ENCODE results near the gene MLANA.

DNA sequence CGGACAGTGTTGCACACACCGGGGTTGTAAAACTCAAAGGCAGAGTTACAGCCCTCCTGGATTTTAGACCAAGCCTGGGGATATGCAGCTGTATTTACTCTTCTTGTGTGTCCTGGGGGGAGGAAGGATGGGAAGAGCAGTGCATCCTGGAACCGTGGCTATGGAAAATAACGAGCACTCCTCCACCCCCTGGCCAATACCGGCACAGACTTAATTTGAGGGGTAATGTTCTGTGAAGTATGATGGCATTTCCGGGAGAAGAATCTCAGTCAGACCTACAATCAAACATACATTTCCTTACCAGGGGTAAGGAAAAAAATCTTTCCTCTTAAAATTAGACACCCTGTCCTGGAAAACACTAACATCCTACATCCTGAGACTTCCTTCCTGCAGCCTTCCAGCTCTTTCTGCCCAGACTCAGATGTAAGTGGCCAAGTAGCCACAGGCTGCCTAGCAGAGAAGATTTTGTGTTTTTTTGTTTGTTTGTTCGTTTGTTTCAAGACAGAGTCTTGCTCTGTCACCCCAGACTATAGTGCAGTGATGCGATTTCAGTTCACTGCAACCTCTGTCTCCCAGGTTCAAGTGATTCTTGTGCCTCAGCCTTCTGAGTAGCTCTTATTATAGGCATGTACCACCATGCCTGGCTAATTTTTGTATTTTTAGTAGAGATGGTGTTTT lies 46.8 kb upstream of the MLANA start:
- TF ChIP-seq, protein P1, sequence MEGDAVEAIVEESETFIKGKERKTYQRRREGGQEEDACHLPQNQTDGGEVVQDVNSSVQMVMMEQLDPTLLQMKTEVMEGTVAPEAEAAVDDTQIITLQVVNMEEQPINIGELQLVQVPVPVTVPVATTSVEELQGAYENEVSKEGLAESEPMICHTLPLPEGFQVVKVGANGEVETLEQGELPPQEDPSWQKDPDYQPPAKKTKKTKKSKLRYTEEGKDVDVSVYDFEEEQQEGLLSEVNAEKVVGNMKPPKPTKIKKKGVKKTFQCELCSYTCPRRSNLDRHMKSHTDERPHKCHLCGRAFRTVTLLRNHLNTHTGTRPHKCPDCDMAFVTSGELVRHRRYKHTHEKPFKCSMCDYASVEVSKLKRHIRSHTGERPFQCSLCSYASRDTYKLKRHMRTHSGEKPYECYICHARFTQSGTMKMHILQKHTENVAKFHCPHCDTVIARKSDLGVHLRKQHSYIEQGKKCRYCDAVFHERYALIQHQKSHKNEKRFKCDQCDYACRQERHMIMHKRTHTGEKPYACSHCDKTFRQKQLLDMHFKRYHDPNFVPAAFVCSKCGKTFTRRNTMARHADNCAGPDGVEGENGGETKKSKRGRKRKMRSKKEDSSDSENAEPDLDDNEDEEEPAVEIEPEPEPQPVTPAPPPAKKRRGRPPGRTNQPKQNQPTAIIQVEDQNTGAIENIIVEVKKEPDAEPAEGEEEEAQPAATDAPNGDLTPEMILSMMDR (IDR thresholded peaks at IDR 0.05), result no peak
- TF ChIP-seq POLR2A (IDR thresholded peaks at IDR 0.05), result no peak
